A549 (cell line): Measurements from ENCODE around the gene MYMK. TPM values are rescaled to one million over a fixed set of nuclear protein-coding genes. Genes with fewer than 3 reads are reported as not detected.

Experiments used
- ATAC-seq, 2 experiments: fragments of 200-7000 bp in 1 of 2; fragments of >200 bp in 1 of 2; cut with Nextera tagmentation in 1 of 2; cut with Tn5 transposase in 1 of 2; 3 replicates each; pipeline versions ENCODE4 v1.8.0 to v1.9.1; 2018 to 2020; ENCODE audit warnings: mild to moderate bottlenecking in 1 of 2, moderate library complexity in 1 of 2
- CTCF ChIA-PET: fragments of 300-600 bp; sonication (Branson Sonifier 250); formaldehyde crosslinking; extraction: SDS; loops from one replicate; lab custom pipeline; 2021; ENCODE audit warnings: antibody characterized with exemption, inconsistent platforms; lab: Yijun Ruan, JAX
- POLR2A ChIA-PET: fragments of 350-600 bp; formaldehyde crosslinking; extraction: SDS; loops from one replicate; lab custom pipeline; 2021; ENCODE audit warnings: antibody characterized with exemption, inconsistent platforms; lab: Yijun Ruan, JAX
- DNase-seq, 2 experiments: peaks; one replicate each; pipeline versions ENCODE4 v3.0.0 to v3.0.0-alpha.2; 2011 to 2016; ENCODE audit warnings: low read depth in 1 of 2, low spot score in 1 of 2
- FAIRE-seq: peaks from 2 replicates; lab custom pipeline; 2011; peaks lifted over from hg19 to GRCh38; lab: Jason Lieb, UNC
- H3K27ac ChIP-seq, 2 experiments: fragments of >200 bp; sonication (Bioruptor Twin); formaldehyde crosslinking; 3 replicates each; pipeline ENCODE4 v1.5.1; 2016 to 2017
- H3K4me1 ChIP-seq: fragments of >200 bp; sonication (Bioruptor Twin); formaldehyde crosslinking; 3 replicates; pipeline ENCODE4 v1.6.1; 2016
- H3K4me2 ChIP-seq: fragments of >200 bp; sonication (Bioruptor Twin); formaldehyde crosslinking; 3 replicates; pipeline ENCODE4 v1.6.1; 2016
- H3K4me3 ChIP-seq: fragments of >200 bp; sonication (Bioruptor Twin); formaldehyde crosslinking; 3 replicates; pipeline ENCODE4 v1.5.1; 2016
- H3K9me3 ChIP-seq: fragments of >200 bp; sonication (Bioruptor Twin); formaldehyde crosslinking; 3 replicates; pipeline ENCODE4 v1.6.1; 2016
- CEBPB ChIP-seq, 2 experiments: fragments of >200 bp in 1 of 2; sonication (Bioruptor Twin) in 1 of 2; formaldehyde crosslinking in 1 of 2; IDR thresholded peaks; 2 replicates each; pipeline ENCODE4 v1.6.1; 2012 to 2016
- FOSB ChIP-seq: fragments of 250-450 bp; sonication (Bioruptor Pico); IDR thresholded peaks from 2 replicates; pipeline ENCODE4 v1.5.0; 2020; ENCODE audit warnings: mild to moderate bottlenecking, moderate library complexity
- FOXS1 ChIP-seq: fragments of 250-450 bp; sonication (Bioruptor Pico); IDR thresholded peaks from 2 replicates; pipeline ENCODE4 v1.5.0; 2020; ENCODE audit warnings: mild to moderate bottlenecking, moderate library complexity
- HEYL ChIP-seq: fragments of 250-450 bp; sonication (Bioruptor Pico); IDR thresholded peaks from 2 replicates; pipeline ENCODE4 v1.8.0; 2021; ENCODE audit warnings: mild to moderate bottlenecking, moderate library complexity
- HOXA7 ChIP-seq: fragments of 250-450 bp; sonication (Bioruptor Pico); IDR thresholded peaks from 2 replicates; pipeline ENCODE4 v1.5.0; 2020; ENCODE audit warnings: mild to moderate bottlenecking, moderate library complexity
- JUN ChIP-seq, 2 experiments: fragments of >200 bp; sonication (Bioruptor Twin); formaldehyde crosslinking; IDR thresholded peaks; 2 replicates in 1 of 2; 3 replicates in 1 of 2; pipeline ENCODE4 v1.6.1; 2016 to 2017
- JUNB ChIP-seq: fragments of >200 bp; sonication (Bioruptor Twin); formaldehyde crosslinking; IDR thresholded peaks from 2 replicates; pipeline ENCODE4 v1.6.1; 2016
- NFE2L2 ChIP-seq: fragments of 150-350 bp; conservative IDR thresholded peaks from 2 replicates; pipeline ENCODE4 v1.6.1; 2014; ENCODE audit warnings: low read length
- NPAS2 ChIP-seq: fragments of 250-450 bp; sonication (Bioruptor Pico); IDR thresholded peaks from 2 replicates; pipeline ENCODE4 v1.8.0; 2022; ENCODE audit warnings: mild to moderate bottlenecking, moderate library complexity, borderline replicate concordance
- POLR2A ChIP-seq: IDR thresholded peaks from 2 replicates; pipeline ENCODE4 v1.6.1; 2012; ENCODE audit warnings: mild to moderate bottlenecking, low read length
- POLR2AphosphoS2 ChIP-seq: conservative IDR thresholded peaks from 2 replicates; pipeline ENCODE4 v1.6.1; 2012; ENCODE audit warnings: low read length, improper control_type of control experiment, inconsistent platforms
- RAD21 ChIP-seq, 2 experiments: fragments of >200 bp in 1 of 2; sonication (Bioruptor Twin) in 1 of 2; formaldehyde crosslinking in 1 of 2; IDR thresholded peaks in 1 of 2; conservative IDR thresholded peaks in 1 of 2; 2 replicates in 1 of 2; 3 replicates in 1 of 2; pipeline ENCODE4 v1.6.1; 2012 to 2018; ENCODE audit warnings: inconsistent platforms in 1 of 2
- RCOR1 ChIP-seq: fragments of 150-350 bp; IDR thresholded peaks from 2 replicates; pipeline ENCODE4 v1.6.1; 2014; ENCODE audit warnings: antibody characterized with exemption, low read length, low read depth
- RFX5 ChIP-seq: fragments of 450-650 bp; IDR thresholded peaks from 2 replicates; pipeline ENCODE4 v1.7.1; 2014; ENCODE audit warnings: antibody characterized with exemption, mild to moderate bottlenecking, moderate library complexity
- TFCP2L1 ChIP-seq: fragments of 250-450 bp; sonication (Bioruptor Pico); IDR thresholded peaks from 2 replicates; pipeline ENCODE4 v1.5.0; 2021; ENCODE audit warnings: mild to moderate bottlenecking
- ZC3H11A ChIP-seq: fragments of 450-650 bp; IDR thresholded peaks from 2 replicates; pipeline ENCODE4 v1.6.1; 2014; ENCODE audit warnings: antibody characterized with exemption, mild to moderate bottlenecking
- ZFP36 ChIP-seq: fragments of 450-650 bp; IDR thresholded peaks from 2 replicates; pipeline ENCODE4 v1.6.1; 2014; ENCODE audit warnings: borderline replicate concordance; ENCODE audit not compliant: partially characterized antibody
- ZNF302 ChIP-seq: fragments of 250-450 bp; sonication (Bioruptor Pico); IDR thresholded peaks from 2 replicates; pipeline ENCODE4 v1.9.0; 2021; ENCODE audit warnings: inconsistent platforms, mild to moderate bottlenecking, moderate library complexity
- WGBS: methylation state at CpG from one replicate; pipeline ENCODE4 v1.1.6; 2017; ENCODE audit errors: missing lambda C conversion rate; 5-methylcytosine and 5-hydroxymethylcytosine counted together
- polyA plus RNA-seq, 4 experiments: library from polyadenylated mRNA; depleted of rRNA in 3 of 4; stranded (reverse); fragments of >200 nt; fragmentation: RNase III in 1 of 4; extraction: RNeasy Plus Mini Kit Qiagen cat#74134 plus additional on column Dnase treatment in 1 of 4; gene quantifications; 2 replicates in 3 of 4; 3 replicates in 1 of 4; pipeline ENCODE4 v1.2.3, GENCODE V29; 2011 to 2017
- TF ChIP-seq, protein P1 (sequence below): fragments of 200-600 bp; sonication (generic); IDR thresholded peaks from 2 replicates; pipeline ENCODE4 v1.6.1; 2016; ENCODE audit warnings: antibody characterized with exemption, mild to moderate bottlenecking, moderate library complexity
- TF ChIP-seq, protein P2 (sequence below): fragments of 250-450 bp; sonication (Bioruptor Pico); IDR thresholded peaks from 2 replicates; pipeline ENCODE4 v1.5.0; 2020; ENCODE audit warnings: low read depth, mild to moderate bottlenecking, moderate library complexity
- TF ChIP-seq, protein P3 (sequence below): IDR thresholded peaks from 2 replicates; pipeline ENCODE4 v1.6.1; 2012; ENCODE audit warnings: low read depth, borderline replicate concordance
- TF ChIP-seq, protein P4 (sequence below): IDR thresholded peaks from 2 replicates; pipeline ENCODE4 v1.6.1; 2012
- TF ChIP-seq, protein P5 (sequence below): fragments of 150-350 bp; IDR thresholded peaks from 2 replicates; pipeline ENCODE4 v1.6.1; 2014; ENCODE audit warnings: low read depth, mild to moderate bottlenecking, low read length

The MYMK gene
- polyA plus RNA-seq, 2 of the 4 experiments (the other 2 are of a cell fraction), result not detected

DNA sequence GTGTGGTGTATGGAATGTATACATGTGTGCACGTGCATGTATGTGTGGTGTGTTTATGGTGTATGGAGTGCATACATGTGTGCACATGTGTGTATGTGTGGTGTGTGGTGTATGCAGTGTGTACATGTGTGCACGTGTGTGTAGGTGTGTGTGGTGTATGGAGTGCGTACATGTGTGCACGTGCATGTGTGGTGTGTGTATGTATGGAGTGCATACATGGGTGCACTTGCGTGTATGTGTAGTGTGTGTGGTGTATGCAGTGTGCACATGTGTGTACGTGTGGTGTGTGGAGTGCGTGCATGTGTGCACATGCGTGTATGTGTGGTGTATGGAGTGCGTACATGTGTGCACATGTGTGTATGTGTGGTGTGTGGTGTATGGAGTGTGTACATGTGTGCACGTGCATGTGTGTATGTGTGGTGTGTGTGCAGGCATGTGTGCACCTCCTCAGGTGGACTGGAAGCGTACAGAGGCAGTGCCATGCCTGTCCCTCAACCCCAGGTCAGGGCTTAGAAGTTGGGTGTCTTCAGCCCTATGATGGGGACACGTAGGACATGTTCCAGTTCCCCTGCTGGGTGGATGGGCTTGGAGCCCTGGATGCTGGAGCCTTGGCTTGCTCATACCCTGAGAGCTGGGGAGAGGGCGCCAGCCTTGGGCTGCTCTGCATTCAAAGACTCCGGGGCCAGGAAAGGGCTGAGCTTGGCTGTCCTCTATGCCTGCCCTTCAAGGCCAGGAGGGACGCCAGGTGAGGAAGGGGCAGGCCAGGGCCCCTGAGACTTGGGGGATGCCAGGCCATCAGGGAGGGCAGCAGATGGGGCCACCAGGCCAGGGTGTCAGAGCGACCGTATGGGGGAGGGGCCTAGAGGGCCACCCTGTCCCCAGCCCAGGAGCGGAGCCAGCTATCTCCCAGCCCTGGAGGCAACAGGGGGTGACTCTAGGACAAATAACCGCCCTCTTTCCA, 12.2 kb downstream of the MYMK start:
- POLR2A ChIA-PET, result no interaction called here

DNA sequence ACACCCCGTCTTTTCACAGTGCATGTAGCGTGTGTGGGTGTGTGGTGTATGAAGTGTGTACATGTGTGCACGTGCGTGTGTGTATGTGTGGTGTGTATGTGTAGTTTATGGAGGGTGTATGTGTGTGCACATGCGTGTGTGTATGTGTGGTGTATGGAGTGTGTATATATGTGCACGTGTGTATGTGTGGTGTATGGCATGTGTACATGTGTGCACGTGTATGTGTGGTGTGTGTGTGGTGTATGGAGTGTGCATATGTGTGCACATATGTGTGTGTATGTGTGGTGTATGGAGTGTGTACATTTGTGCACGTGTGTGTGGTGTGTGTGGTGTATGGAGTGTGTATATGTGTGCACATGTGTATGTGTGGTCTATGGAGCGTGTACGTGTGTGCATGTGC, 13.2 kb downstream of the MYMK start:
- peaks cover 13% of the 10 kb centered on the region for H3K4me1 ChIP-seq
- H3K27ac ChIP-seq, result no peak overlapping the region
- no peaks in the 10 kb centered on the region for H3K9me3 ChIP-seq
- no peak for FAIRE-seq
- DNase-seq, result no peak
- ChIA-PET POLR2A (interaction anchor here (0.5 kb wide), 1 partner anchor 131 kb away, joined by 5 read pairs; no protein-coding TSS in a partner anchor), CTCF (no interaction called here)
- no peak for ATAC-seq
- TF ChIP-seq JUNB (no peak), ZC3H11A (no peak), ZNF302 (CRISPR knock-in tag) (no peak), RCOR1 (no peak), FOSB (CRISPR knock-in tag) (no peak), ZFP36 (no peak), POLR2AphosphoS2 (no peak)
- TF ChIP-seq, protein P1, sequence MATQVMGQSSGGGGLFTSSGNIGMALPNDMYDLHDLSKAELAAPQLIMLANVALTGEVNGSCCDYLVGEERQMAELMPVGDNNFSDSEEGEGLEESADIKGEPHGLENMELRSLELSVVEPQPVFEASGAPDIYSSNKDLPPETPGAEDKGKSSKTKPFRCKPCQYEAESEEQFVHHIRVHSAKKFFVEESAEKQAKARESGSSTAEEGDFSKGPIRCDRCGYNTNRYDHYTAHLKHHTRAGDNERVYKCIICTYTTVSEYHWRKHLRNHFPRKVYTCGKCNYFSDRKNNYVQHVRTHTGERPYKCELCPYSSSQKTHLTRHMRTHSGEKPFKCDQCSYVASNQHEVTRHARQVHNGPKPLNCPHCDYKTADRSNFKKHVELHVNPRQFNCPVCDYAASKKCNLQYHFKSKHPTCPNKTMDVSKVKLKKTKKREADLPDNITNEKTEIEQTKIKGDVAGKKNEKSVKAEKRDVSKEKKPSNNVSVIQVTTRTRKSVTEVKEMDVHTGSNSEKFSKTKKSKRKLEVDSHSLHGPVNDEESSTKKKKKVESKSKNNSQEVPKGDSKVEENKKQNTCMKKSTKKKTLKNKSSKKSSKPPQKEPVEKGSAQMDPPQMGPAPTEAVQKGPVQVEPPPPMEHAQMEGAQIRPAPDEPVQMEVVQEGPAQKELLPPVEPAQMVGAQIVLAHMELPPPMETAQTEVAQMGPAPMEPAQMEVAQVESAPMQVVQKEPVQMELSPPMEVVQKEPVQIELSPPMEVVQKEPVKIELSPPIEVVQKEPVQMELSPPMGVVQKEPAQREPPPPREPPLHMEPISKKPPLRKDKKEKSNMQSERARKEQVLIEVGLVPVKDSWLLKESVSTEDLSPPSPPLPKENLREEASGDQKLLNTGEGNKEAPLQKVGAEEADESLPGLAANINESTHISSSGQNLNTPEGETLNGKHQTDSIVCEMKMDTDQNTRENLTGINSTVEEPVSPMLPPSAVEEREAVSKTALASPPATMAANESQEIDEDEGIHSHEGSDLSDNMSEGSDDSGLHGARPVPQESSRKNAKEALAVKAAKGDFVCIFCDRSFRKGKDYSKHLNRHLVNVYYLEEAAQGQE, result no peak
- TF ChIP-seq, protein P2, sequence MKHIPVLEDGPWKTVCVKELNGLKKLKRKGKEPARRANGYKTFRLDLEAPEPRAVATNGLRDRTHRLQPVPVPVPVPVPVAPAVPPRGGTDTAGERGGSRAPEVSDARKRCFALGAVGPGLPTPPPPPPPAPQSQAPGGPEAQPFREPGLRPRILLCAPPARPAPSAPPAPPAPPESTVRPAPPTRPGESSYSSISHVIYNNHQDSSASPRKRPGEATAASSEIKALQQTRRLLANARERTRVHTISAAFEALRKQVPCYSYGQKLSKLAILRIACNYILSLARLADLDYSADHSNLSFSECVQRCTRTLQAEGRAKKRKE, result no peak
- TF ChIP-seq, protein P3, sequence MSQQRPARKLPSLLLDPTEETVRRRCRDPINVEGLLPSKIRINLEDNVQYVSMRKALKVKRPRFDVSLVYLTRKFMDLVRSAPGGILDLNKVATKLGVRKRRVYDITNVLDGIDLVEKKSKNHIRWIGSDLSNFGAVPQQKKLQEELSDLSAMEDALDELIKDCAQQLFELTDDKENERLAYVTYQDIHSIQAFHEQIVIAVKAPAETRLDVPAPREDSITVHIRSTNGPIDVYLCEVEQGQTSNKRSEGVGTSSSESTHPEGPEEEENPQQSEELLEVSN, result no peak
- H3K4me2 ChIP-seq, result no peak overlapping the region
- 74% methylated on average over 10 of the region's 10 CpGs for WGBS
- H3K4me3 ChIP-seq, result no peak overlapping the region

More for the DNA sequence above, 12.2 kb downstream of the MYMK start:
- Histone ChIP-seq H3K9me3 (no peaks in the 10 kb centered on the region), H3K27ac (no peak overlapping the region), H3K4me1 (peaks cover 13% of the 10 kb centered on the region), H3K4me3 (no peak overlapping the region)
- FAIRE-seq, result no peak
- DNase-seq, result no peak
- CTCF ChIA-PET, result no interaction called here
- WGBS, result 72% methylated on average over 15 of the region's 19 CpGs
- no peak for ATAC-seq
- TF ChIP-seq JUN (IDR thresholded peaks at IDR 0.05) (no peak), FOSB (CRISPR knock-in tag) (no peak), POLR2A (no peak; the same call in 1 of the 2 replicates), FOXS1 (CRISPR knock-in tag) (no peak), ZC3H11A (no peak), ZNF302 (CRISPR knock-in tag) (no peak), NFE2L2 (no peak), CEBPB (IDR thresholded peaks at IDR 0.05) (no peak), HEYL (CRISPR knock-in tag) (no peak), HOXA7 (CRISPR knock-in tag) (no peak), TFCP2L1 (CRISPR knock-in tag) (no peak), NPAS2 (no peak), RFX5 (no peak), RAD21 (conservative IDR thresholded peaks at IDR 0.05 in 1 of 2, IDR thresholded peaks at IDR 0.05 in 1 of 2) (no peak)
- TF ChIP-seq, protein P4, sequence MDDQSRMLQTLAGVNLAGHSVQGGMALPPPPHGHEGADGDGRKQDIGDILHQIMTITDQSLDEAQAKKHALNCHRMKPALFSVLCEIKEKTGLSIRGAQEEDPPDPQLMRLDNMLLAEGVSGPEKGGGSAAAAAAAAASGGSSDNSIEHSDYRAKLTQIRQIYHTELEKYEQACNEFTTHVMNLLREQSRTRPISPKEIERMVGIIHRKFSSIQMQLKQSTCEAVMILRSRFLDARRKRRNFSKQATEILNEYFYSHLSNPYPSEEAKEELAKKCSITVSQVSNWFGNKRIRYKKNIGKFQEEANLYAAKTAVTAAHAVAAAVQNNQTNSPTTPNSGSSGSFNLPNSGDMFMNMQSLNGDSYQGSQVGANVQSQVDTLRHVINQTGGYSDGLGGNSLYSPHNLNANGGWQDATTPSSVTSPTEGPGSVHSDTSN, result no peak
- TF ChIP-seq, protein P5, sequence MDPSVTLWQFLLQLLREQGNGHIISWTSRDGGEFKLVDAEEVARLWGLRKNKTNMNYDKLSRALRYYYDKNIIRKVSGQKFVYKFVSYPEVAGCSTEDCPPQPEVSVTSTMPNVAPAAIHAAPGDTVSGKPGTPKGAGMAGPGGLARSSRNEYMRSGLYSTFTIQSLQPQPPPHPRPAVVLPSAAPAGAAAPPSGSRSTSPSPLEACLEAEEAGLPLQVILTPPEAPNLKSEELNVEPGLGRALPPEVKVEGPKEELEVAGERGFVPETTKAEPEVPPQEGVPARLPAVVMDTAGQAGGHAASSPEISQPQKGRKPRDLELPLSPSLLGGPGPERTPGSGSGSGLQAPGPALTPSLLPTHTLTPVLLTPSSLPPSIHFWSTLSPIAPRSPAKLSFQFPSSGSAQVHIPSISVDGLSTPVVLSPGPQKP, result no peak
- TF ChIP-seq, all 56 proteins: peak for 0
- no peak overlapping the region for H3K4me2 ChIP-seq
